PFSK-1 (cell line): ENCODE results near the gene MGAT4C.

Experiments used
- FOXP2 ChIP-seq: optimal IDR thresholded peaks from 2 replicates; pipeline ENCODE3; 2011; ENCODE audit warnings: borderline replicate concordance, control low read depth, inconsistent platforms; ENCODE audit not compliant: insufficient read depth; ENCODE audit errors: extremely low read length, extremely low read depth
- POLR2AphosphoS5 ChIP-seq: IDR thresholded peaks from 2 replicates; pipeline ENCODE4 v1.6.1; 2012; ENCODE audit warnings: low read depth, mild to moderate bottlenecking, control low read depth, low read length, moderate library complexity
- REST ChIP-seq, 2 experiments: IDR thresholded peaks; 2 replicates each; pipeline versions ENCODE4 v1.6.1 to v1.8.0; 2011 to 2012; ENCODE audit warnings: low read depth in 2 of 2, low read length in 2 of 2, control low read depth in 1 of 2, inconsistent platforms in 1 of 2, mild to moderate bottlenecking in 1 of 2, moderate library complexity in 1 of 2; ENCODE audit not compliant: insufficient read depth in 1 of 2
- SIN3A ChIP-seq: IDR thresholded peaks from 2 replicates; pipeline ENCODE4 v1.6.1; 2012; ENCODE audit warnings: mild to moderate bottlenecking, low read length, moderate library complexity, borderline replicate concordance; ENCODE audit not compliant: insufficient read depth

GRCh38 chr12:86174188-86174587 is 82.0 kb downstream of the MGAT4C start:
- TF ChIP-seq SIN3A: no peak
- no peak for TF ChIP-seq REST (IDR thresholded peaks at IDR 0.05; ENCODE audit: insufficient read depth in 1 of 2, low read depth in 2 of 2, low read length in 2 of 2)
- no peak for TF ChIP-seq POLR2AphosphoS5
- TF ChIP-seq FOXP2: no peak
